Measurements from ENCODE around the gene SHKBP1.

DNA sequence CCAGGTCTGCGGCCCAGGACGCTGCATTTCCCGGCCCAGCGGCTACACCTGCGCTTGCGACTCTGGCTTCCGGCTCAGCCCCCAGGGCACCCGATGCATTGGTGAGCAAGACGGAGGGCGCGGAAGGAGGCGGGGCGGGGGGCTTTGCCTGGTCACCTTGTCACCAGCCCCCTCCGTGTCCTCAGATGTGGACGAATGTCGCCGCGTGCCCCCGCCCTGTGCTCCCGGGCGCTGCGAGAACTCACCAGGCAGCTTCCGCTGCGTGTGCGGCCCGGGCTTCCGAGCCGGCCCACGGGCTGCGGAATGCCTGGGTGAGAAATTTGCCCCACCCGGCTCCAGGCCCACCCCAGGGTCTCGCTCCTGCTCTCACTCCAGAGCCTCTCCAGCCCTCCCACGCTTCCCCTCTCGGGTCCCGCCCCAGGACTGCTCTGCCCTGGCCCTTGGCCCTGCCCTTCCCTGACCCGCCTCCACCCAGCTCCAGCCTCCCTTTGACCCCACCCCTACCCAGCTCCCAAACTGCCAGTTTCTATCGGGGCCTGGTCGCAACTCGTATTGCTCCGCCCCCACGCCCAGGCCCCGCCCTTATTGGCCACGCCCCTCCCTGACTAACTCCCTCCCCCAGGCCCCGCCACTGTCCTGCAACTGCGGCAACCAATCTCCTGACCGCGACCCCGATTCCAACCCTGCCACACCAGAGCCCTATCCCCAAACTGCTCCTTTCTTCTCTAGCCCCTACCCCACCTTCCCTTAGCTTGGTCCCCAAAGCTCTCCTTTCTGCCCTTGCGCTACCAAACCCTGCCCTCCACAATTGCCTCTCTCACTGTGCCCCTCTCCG lies 33.1 kb downstream of the SHKBP1 start:
- no peak for TF ChIP-seq POLR2AphosphoS5 (IDR thresholded peaks at IDR 0.05; ENCODE audit: low read depth, low read length)
- no peak for TF ChIP-seq POLR2A (IDR thresholded peaks at IDR 0.05; ENCODE audit: low read depth, low read length)
- TF ChIP-seq TAF1 (IDR thresholded peaks at IDR 0.05; ENCODE audit: borderline replicate concordance, low read depth, low read length), result no peak
